Fibroblast of lung (primary cell): ENCODE measurements around the gene ALG13. TPM values are rescaled to one million over a fixed set of nuclear protein-coding genes. Genes with fewer than 3 reads are reported as not detected.

Experiments used
- polyA plus RNA-seq, 2 donors: library from polyadenylated mRNA; depleted of rRNA in 1 of 2; stranded (reverse) in 1 of 2; unstranded in 1 of 2; fragments of >200 nt; gene quantifications; 2 replicates each; pipeline ENCODE4 v1.2.1, GENCODE V29; 2011 to 2012; ENCODE audit warnings: missing spikeins in 1 of 2
- total RNA-seq: library from RNA; depleted of rRNA; stranded (reverse); fragments of >200 nt; gene quantifications from 2 replicates; pipeline ENCODE4 v1.2.1, GENCODE V29; 2014

ALG13 gene
- total and polyA plus RNA-seq, 2 donors (not counting 1 experiment from before 2014, with no cell fraction given): 56.1 to 67.3 TPM

Other genes starting within 250 kb of the ALG13 start
- under 0.01 TPM in 2 replicates for gene SERTM2, start 169.5 kb upstream of the ALG13 start, total RNA-seq
- 0.01 TPM in 1 of 2 replicates, not detected in the other for gene SERTM2, start 169.5 kb upstream of the ALG13 start, polyA plus RNA-seq
- not detected in 2 replicates for gene TRPC5OS, start 195.0 kb downstream of the ALG13 start, total RNA-seq
- 0.02 TPM in 1 of 2 replicates, not detected in the other for gene TRPC5OS, start 195.0 kb downstream of the ALG13 start, polyA plus RNA-seq